HepG2 (cell line): ENCODE measurements around the gene UPB1. TPM values are rescaled to one million over a fixed set of nuclear protein-coding genes. Genes with fewer than 3 reads are reported as not detected.

Experiments
- ARHGAP35 ChIP-seq: sonication (generic); formaldehyde crosslinking; IDR thresholded peaks from 2 replicates; pipeline ENCODE4 v1.9.0; 2022; ENCODE audit warnings: mild to moderate bottlenecking, inconsistent platforms, moderate library complexity, missing genetic modification reagents, borderline replicate concordance
- CREM ChIP-seq, 2 experiments: sonication (generic) in 1 of 2; formaldehyde crosslinking in 1 of 2; IDR thresholded peaks; 2 replicates each; pipeline versions ENCODE4 v1.4.0 to v1.6.1; 2016 to 2020; ENCODE audit warnings: antibody characterized with exemption in 1 of 2, mild to moderate bottlenecking in 1 of 2, missing genetic modification reagents in 1 of 2
- FOXC1 ChIP-seq: sonication (generic); formaldehyde crosslinking; IDR thresholded peaks from 2 replicates; pipeline ENCODE4 v1.8.0; 2022; ENCODE audit warnings: mild to moderate bottlenecking, missing genetic modification reagents, borderline replicate concordance
- MIXL1 ChIP-seq: IDR thresholded peaks from 2 replicates; pipeline ENCODE4 v1.6.1; 2016
- NFIC ChIP-seq: IDR thresholded peaks from 2 replicates; pipeline ENCODE4 v1.6.1; 2012; ENCODE audit warnings: mild to moderate bottlenecking, low read length, inconsistent platforms
- NR0B2 ChIP-seq: sonication (generic); formaldehyde crosslinking; IDR thresholded peaks from 2 replicates; pipeline ENCODE4 v1.4.0; 2020; ENCODE audit warnings: mild to moderate bottlenecking, missing genetic modification reagents
- REL ChIP-seq: sonication (generic); formaldehyde crosslinking; conservative IDR thresholded peaks from 2 replicates; pipeline ENCODE4 v1.8.0; 2022; ENCODE audit warnings: mild to moderate bottlenecking, missing genetic modification reagents, moderate library complexity
- SIX4 ChIP-seq: sonication (generic); formaldehyde crosslinking; IDR thresholded peaks from 2 replicates; pipeline ENCODE4 v1.4.0; 2020; ENCODE audit warnings: missing genetic modification reagents
- ZFY ChIP-seq: sonication (generic); formaldehyde crosslinking; IDR thresholded peaks from 2 replicates; pipeline ENCODE4 v1.4.0; 2020; ENCODE audit warnings: missing genetic modification reagents
- ZKSCAN5 ChIP-seq: sonication (generic); formaldehyde crosslinking; IDR thresholded peaks from 2 replicates; pipeline ENCODE4 v1.5.1; 2020; ENCODE audit warnings: mild to moderate bottlenecking, missing genetic modification reagents
- ZMYM2 ChIP-seq: sonication (generic); formaldehyde crosslinking; IDR thresholded peaks from 2 replicates; pipeline ENCODE4 v1.8.0; 2022; ENCODE audit warnings: mild to moderate bottlenecking, missing genetic modification reagents
- ZNF232 ChIP-seq: sonication (generic); formaldehyde crosslinking; IDR thresholded peaks from 2 replicates; pipeline ENCODE4 v1.4.0; 2020; ENCODE audit warnings: missing genetic modification reagents, borderline replicate concordance
- ZNF329 ChIP-seq: sonication (generic); formaldehyde crosslinking; IDR thresholded peaks from 2 replicates; pipeline ENCODE4 v1.9.0; 2021; ENCODE audit warnings: low read depth, mild to moderate bottlenecking, missing genetic modification reagents
- ZNF616 ChIP-seq: sonication (generic); formaldehyde crosslinking; IDR thresholded peaks from 2 replicates; pipeline ENCODE4 v1.5.0; 2020; ENCODE audit warnings: low read depth, mild to moderate bottlenecking, missing genetic modification reagents
- ZNF782 ChIP-seq: sonication (generic); formaldehyde crosslinking; IDR thresholded peaks from 2 replicates; pipeline ENCODE4 v1.4.0; 2020; ENCODE audit warnings: missing genetic modification reagents, mild to moderate bottlenecking, borderline replicate concordance
- polyA plus RNA-seq, 8 experiments: library from polyadenylated mRNA; depleted of rRNA in 3 of 8; stranded (reverse) in 7 of 8; unstranded in 1 of 8; fragments of >200 nt; fragmentation: Illumina TruSeq in 4 of 8; extraction: Trizol in 4 of 8; gene quantifications; 2 replicates each; pipeline versions ENCODE4 v1.2.1 to v1.2.3, GENCODE V29; 2011 to 2016; ENCODE audit warnings: low read depth in 4 of 8, missing spikeins in 1 of 8, mixed read lengths in 1 of 8; ENCODE audit not compliant: insufficient read depth in 1 of 8
- total RNA-seq, 5 experiments: library from RNA; depleted of rRNA; stranded (reverse); fragments of >200 nt; fragmentation: Illumina TruSeq; extraction: Trizol; gene quantifications; 2 replicates each; pipeline ENCODE4 v1.2.3, GENCODE V29; 2016; ENCODE audit warnings: low read depth in 1 of 5
- TF ChIP-seq, protein P1 (sequence below): sonication (generic); formaldehyde crosslinking; IDR thresholded peaks from 2 replicates; pipeline ENCODE4 v1.4.0; 2020; ENCODE audit warnings: missing genetic modification reagents, borderline replicate concordance
- TF ChIP-seq, protein P2 (sequence below): sonication (generic); formaldehyde crosslinking; IDR thresholded peaks from 2 replicates; pipeline ENCODE4 v1.4.0; 2020; ENCODE audit warnings: missing genetic modification reagents
- TF ChIP-seq, protein P3 (sequence below): sonication (generic); formaldehyde crosslinking; IDR thresholded peaks from 2 replicates; pipeline ENCODE4 v1.4.0; 2020; ENCODE audit warnings: missing genetic modification reagents, borderline replicate concordance
- TF ChIP-seq, protein P4 (sequence below): sonication (generic); formaldehyde crosslinking; IDR thresholded peaks from 2 replicates; pipeline ENCODE4 v1.5.0; 2020; ENCODE audit warnings: mild to moderate bottlenecking, missing genetic modification reagents, borderline replicate concordance

Gene UPB1
- total and polyA plus RNA-seq, 2 of the 13 experiments (the other 11 are each of a cell fraction or from before 2014, with no cell fraction given): 0.38 to 1.2 TPM

- TF ChIP-seq REL (CRISPR knock-in tag) (no peak), ZNF782 (CRISPR knock-in tag) (no peak), ZNF232 (CRISPR knock-in tag) (no peak), ZFY (CRISPR knock-in tag) (no peak), ZMYM2 (CRISPR knock-in tag) (peak; percentile 86), SIX4 (CRISPR knock-in tag) (peak; percentile 87), ARHGAP35 (CRISPR knock-in tag) (no peak), NFIC (no peak), ZNF616 (CRISPR knock-in tag) (no peak), CREM (IDR thresholded peaks at IDR 0.05) (no peak), CREM (CRISPR knock-in tag; IDR thresholded peaks at IDR 0.05) (no peak), MIXL1 (CRISPR knock-in tag) (peak; percentile 47; the same call in 1 of the 2 replicates), ZKSCAN5 (CRISPR knock-in tag) (no peak), ZNF329 (CRISPR knock-in tag) (no peak), NR0B2 (CRISPR knock-in tag) (no peak), FOXC1 (CRISPR knock-in tag) (no peak)
- TF ChIP-seq, protein P1, sequence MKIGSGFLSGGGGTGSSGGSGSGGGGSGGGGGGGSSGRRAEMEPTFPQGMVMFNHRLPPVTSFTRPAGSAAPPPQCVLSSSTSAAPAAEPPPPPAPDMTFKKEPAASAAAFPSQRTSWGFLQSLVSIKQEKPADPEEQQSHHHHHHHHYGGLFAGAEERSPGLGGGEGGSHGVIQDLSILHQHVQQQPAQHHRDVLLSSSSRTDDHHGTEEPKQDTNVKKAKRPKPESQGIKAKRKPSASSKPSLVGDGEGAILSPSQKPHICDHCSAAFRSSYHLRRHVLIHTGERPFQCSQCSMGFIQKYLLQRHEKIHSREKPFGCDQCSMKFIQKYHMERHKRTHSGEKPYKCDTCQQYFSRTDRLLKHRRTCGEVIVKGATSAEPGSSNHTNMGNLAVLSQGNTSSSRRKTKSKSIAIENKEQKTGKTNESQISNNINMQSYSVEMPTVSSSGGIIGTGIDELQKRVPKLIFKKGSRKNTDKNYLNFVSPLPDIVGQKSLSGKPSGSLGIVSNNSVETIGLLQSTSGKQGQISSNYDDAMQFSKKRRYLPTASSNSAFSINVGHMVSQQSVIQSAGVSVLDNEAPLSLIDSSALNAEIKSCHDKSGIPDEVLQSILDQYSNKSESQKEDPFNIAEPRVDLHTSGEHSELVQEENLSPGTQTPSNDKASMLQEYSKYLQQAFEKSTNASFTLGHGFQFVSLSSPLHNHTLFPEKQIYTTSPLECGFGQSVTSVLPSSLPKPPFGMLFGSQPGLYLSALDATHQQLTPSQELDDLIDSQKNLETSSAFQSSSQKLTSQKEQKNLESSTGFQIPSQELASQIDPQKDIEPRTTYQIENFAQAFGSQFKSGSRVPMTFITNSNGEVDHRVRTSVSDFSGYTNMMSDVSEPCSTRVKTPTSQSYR (CRISPR knock-in tag): 0 out of 2 replicates have a peak, but pooled peaks have one; percentile 20
- TF ChIP-seq, protein P2, sequence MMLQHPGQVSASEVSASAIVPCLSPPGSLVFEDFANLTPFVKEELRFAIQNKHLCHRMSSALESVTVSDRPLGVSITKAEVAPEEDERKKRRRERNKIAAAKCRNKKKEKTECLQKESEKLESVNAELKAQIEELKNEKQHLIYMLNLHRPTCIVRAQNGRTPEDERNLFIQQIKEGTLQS: no peak
- TF ChIP-seq, protein P3, sequence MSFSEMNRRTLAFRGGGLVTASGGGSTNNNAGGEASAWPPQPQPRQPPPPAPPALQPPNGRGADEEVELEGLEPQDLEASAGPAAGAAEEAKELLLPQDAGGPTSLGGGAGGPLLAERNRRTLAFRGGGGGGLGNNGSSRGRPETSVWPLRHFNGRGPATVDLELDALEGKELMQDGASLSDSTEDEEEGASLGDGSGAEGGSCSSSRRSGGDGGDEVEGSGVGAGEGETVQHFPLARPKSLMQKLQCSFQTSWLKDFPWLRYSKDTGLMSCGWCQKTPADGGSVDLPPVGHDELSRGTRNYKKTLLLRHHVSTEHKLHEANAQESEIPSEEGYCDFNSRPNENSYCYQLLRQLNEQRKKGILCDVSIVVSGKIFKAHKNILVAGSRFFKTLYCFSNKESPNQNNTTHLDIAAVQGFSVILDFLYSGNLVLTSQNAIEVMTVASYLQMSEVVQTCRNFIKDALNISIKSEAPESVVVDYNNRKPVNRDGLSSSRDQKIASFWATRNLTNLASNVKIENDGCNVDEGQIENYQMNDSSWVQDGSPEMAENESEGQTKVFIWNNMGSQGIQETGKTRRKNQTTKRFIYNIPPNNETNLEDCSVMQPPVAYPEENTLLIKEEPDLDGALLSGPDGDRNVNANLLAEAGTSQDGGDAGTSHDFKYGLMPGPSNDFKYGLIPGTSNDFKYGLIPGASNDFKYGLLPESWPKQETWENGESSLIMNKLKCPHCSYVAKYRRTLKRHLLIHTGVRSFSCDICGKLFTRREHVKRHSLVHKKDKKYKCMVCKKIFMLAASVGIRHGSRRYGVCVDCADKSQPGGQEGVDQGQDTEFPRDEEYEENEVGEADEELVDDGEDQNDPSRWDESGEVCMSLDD (CRISPR knock-in tag): no peak
- TF ChIP-seq, protein P4, sequence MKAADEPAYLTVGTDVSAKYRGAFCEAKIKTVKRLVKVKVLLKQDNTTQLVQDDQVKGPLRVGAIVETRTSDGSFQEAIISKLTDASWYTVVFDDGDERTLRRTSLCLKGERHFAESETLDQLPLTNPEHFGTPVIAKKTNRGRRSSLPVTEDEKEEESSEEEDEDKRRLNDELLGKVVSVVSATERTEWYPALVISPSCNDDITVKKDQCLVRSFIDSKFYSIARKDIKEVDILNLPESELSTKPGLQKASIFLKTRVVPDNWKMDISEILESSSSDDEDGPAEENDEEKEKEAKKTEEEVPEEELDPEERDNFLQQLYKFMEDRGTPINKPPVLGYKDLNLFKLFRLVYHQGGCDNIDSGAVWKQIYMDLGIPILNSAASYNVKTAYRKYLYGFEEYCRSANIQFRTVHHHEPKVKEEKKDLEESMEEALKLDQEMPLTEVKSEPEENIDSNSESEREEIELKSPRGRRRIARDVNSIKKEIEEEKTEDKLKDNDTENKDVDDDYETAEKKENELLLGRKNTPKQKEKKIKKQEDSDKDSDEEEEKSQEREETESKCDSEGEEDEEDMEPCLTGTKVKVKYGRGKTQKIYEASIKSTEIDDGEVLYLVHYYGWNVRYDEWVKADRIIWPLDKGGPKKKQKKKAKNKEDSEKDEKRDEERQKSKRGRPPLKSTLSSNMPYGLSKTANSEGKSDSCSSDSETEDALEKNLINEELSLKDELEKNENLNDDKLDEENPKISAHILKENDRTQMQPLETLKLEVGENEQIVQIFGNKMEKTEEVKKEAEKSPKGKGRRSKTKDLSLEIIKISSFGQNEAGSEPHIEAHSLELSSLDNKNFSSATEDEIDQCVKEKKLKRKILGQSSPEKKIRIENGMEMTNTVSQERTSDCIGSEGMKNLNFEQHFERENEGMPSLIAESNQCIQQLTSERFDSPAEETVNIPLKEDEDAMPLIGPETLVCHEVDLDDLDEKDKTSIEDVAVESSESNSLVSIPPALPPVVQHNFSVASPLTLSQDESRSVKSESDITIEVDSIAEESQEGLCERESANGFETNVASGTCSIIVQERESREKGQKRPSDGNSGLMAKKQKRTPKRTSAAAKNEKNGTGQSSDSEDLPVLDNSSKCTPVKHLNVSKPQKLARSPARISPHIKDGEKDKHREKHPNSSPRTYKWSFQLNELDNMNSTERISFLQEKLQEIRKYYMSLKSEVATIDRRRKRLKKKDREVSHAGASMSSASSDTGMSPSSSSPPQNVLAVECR: peak; percentile 57; the same call in 1 of the 2 replicates
Measured at GRCh38 chr22:24564376-24565058, 69.4 kb downstream of the UPB1 start (continued).
